MG63 (cell line): ENCODE data around the gene CGN. TPM values are rescaled to one million over a fixed set of nuclear protein-coding genes. Genes with fewer than 3 reads are reported as not detected.

Source experiments
- DNase-seq: peaks from one replicate; pipeline ENCODE4 v3.0.0-alpha.2; 2020
- H3K27me3 ChIP-seq: fragments of 250-450 bp; sonication (Bioruptor Pico); 2 replicates; pipeline ENCODE4 v1.5.1; 2020; ENCODE audit warnings: mild to moderate bottlenecking, moderate library complexity
- H3K36me3 ChIP-seq: fragments of 250-450 bp; sonication (Bioruptor Pico); 2 replicates; pipeline ENCODE4 v1.5.1; 2020; ENCODE audit warnings: mild to moderate bottlenecking, moderate library complexity
- H3K4me3 ChIP-seq: fragments of 250-450 bp; sonication (Bioruptor Pico); 2 replicates; pipeline ENCODE4 v1.5.1; 2020; ENCODE audit warnings: mild to moderate bottlenecking, moderate library complexity
- H3K9me3 ChIP-seq: fragments of 250-450 bp; sonication (Bioruptor Pico); 2 replicates; pipeline ENCODE4 v1.5.1; 2020; ENCODE audit warnings: mild to moderate bottlenecking, moderate library complexity
- total RNA-seq: library from RNA; depleted of rRNA; stranded (reverse); fragments of >200 nt; shearing (Covaris generic); gene quantifications from 2 replicates; pipeline ENCODE4 v1.2.3, GENCODE V29; 2014; ENCODE audit warnings: low replicate concordance; rRNA removed

CGN gene, protein sequence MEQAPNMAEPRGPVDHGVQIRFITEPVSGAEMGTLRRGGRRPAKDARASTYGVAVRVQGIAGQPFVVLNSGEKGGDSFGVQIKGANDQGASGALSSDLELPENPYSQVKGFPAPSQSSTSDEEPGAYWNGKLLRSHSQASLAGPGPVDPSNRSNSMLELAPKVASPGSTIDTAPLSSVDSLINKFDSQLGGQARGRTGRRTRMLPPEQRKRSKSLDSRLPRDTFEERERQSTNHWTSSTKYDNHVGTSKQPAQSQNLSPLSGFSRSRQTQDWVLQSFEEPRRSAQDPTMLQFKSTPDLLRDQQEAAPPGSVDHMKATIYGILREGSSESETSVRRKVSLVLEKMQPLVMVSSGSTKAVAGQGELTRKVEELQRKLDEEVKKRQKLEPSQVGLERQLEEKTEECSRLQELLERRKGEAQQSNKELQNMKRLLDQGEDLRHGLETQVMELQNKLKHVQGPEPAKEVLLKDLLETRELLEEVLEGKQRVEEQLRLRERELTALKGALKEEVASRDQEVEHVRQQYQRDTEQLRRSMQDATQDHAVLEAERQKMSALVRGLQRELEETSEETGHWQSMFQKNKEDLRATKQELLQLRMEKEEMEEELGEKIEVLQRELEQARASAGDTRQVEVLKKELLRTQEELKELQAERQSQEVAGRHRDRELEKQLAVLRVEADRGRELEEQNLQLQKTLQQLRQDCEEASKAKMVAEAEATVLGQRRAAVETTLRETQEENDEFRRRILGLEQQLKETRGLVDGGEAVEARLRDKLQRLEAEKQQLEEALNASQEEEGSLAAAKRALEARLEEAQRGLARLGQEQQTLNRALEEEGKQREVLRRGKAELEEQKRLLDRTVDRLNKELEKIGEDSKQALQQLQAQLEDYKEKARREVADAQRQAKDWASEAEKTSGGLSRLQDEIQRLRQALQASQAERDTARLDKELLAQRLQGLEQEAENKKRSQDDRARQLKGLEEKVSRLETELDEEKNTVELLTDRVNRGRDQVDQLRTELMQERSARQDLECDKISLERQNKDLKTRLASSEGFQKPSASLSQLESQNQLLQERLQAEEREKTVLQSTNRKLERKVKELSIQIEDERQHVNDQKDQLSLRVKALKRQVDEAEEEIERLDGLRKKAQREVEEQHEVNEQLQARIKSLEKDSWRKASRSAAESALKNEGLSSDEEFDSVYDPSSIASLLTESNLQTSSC
- total RNA-seq: 0.05 TPM in 1 of 2 replicates, not detected in the other

DNA sequence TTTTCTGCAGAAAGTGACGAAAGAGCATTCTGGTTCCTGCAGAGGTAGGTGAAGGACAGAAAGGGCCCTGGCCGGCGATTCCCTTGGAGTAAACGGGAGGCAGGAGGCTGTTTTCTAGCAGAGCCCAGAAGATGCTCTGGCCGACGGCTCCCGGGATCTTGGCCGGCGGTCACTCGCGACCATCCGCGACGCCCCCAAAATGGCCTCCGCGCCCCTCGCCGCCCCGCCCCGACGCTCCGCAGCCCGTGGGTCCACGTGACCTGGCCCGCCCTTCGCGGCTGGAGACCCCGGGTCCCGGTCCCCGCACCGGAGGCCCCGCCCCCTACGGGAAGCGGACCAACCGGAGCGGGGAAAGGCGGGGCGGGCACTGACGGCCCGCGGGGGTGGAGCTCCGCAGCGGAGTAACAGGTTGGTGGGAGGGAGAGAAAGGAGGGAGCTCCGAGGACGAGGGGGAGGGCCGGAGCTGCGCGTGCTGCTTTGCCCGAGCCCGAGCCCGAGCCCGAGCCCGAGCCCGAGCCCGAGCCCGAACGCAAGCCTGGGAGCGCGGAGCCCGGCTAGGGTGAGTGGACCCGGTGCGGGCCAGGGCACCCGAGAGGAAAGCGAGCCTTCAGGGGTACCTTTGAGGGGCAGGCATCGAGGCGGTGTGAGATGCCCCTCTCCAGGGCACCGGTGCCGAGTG is at the start of gene CGN:
CGN (plus strand) TSS at position 431 of the 679 bp plus-strand sequence. CDS start 7,133 bp downstream, outside the sequence.
- Histone ChIP-seq H3K9me3 (no peaks in the 10 kb centered on the region), H3K4me3 (peak within 1 kb of the TSS; percentile 52), H3K27me3 (peaks cover 32% of the 10 kb centered on the region), H3K36me3 (no peaks in the 10 kb centered on the region)
- DNase-seq: peak; percentile 82

DNA sequence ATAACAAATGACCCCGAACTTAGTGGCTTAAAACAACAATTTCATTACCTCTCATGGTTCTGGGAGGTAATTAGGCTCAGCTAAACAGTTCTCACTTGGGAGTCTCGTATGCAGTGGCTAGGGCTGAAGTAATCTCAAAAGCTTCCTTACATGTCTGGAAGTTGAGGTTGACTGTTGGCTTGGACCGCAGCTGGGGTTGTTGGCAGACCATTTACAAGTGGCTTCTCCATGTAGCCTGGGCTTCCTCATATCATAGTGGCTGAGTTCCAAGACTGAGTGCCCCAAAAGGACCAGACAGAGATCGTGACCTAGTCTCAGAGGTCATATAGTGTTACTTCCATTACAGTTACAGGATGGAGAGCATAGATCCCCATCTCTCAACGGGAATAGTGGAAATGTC is 49.5 kb upstream of the CGN start:
- DNase-seq: no peak
- Histone ChIP-seq H3K27me3 (peaks cover 8% of the 10 kb centered on the region), H3K4me3 (no peak overlapping the region), H3K9me3 (no peaks in the 10 kb centered on the region), H3K36me3 (no peaks in the 10 kb centered on the region)

DNA sequence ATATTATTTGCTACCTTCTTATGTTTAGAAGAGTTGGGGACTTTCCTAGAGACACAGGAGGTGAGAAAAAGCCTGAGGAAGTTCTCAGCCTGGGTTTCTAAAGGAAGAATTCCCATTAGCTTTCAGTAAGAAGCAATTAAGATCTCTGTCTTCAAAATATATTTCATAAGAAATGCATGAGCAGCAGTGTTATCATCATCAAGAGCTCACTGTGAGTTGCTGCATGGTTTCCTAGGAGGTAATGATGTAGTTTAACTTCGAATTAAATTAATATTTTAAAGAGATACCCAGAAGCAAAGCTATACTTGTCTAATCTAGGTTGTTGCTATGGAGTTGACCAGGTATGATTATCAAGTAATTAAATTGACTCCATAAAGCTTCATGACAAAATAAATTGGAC is 46.2 kb upstream of the CGN start:
- DNase-seq: no peak
- Histone ChIP-seq H3K27me3 (peaks cover 8% of the 10 kb centered on the region), H3K9me3 (no peaks in the 10 kb centered on the region), H3K36me3 (no peaks in the 10 kb centered on the region), H3K4me3 (no peak overlapping the region)

- Histone ChIP-seq H3K36me3 (no peaks in the 10 kb centered on the region), H3K27me3 (no peaks in the 10 kb centered on the region), H3K9me3 (no peaks in the 10 kb centered on the region), H3K4me3 (peak overlapping the region; percentile 39)
- peak; percentile 43 for DNase-seq
Observed at GRCh38 chr1:151472856-151473731, 38.1 kb upstream of the CGN start.

DNA sequence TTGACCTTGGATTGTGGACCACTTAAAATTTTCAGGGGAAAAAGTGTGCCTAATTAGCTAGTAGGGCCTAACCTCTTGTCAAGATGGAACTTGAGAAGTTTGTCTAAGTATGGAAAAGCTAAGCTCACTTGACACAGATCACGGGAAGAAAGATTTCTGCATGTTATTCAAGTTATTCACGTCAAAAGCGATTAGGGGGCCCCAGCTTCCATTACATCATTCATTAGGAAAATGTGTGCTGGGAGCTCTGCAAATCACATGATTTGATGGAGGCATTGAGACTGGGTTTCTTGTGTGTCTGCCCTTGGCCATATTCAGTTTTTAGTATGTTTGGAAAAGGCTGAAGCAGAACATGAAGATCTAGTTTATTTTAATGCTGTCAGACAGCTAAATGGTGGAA is 36.4 kb upstream of the CGN start:
- Histone ChIP-seq H3K27me3 (no peaks in the 10 kb centered on the region), H3K4me3 (no peak overlapping the region), H3K9me3 (no peaks in the 10 kb centered on the region), H3K36me3 (no peaks in the 10 kb centered on the region)
- DNase-seq: no peak

GRCh38 chr1:151475175-151475574 is 36.0 kb upstream of the CGN start:
- Histone ChIP-seq H3K9me3 (no peaks in the 10 kb centered on the region), H3K36me3 (no peaks in the 10 kb centered on the region), H3K4me3 (no peak overlapping the region), H3K27me3 (no peaks in the 10 kb centered on the region)
- no peak for DNase-seq

- Histone ChIP-seq H3K27me3 (no peaks in the 10 kb centered on the region), H3K4me3 (no peak overlapping the region), H3K9me3 (no peaks in the 10 kb centered on the region), H3K36me3 (no peaks in the 10 kb centered on the region)
- no peak for DNase-seq
Observed at GRCh38 chr1:151476083-151476482, 35.1 kb upstream of the CGN start.

GRCh38 chr1:151477066-151477465 is 34.1 kb upstream of the CGN start:
- Histone ChIP-seq H3K27me3 (no peaks in the 10 kb centered on the region), H3K36me3 (no peaks in the 10 kb centered on the region), H3K9me3 (peaks cover 2% of the 10 kb centered on the region), H3K4me3 (no peak overlapping the region)
- no peak for DNase-seq

GRCh38 chr1:151478140-151478812 is 32.9 kb upstream of the CGN start:
- no peaks in the 10 kb centered on the region for H3K27me3 ChIP-seq
- no peaks in the 10 kb centered on the region for H3K36me3 ChIP-seq
- peaks cover 7% of the 10 kb centered on the region for H3K9me3 ChIP-seq
- no peak overlapping the region for H3K4me3 ChIP-seq
- no peak for DNase-seq

DNA sequence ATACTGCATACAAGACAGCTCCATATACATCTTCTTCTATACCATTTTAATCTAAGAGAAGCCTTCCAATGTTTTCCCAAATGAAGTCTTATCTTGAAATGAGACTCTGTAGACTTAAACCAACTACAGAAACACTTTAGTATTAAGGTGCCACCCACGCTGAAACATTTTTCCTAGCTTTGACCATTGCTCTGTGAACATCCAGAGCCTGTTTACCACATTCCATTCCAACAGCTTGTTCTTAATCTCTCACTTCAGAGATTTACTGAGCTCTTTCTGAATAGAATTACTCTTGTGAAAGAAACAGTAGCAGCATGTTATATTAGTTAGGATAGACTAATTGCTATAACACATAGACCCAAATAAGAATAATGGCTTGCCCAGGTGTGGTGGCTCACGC is 32.3 kb upstream of the CGN start:
- no peak for DNase-seq
- H3K27me3 ChIP-seq: no peaks in the 10 kb centered on the region

GRCh38 chr1:151479462-151479861 is 31.7 kb upstream of the CGN start:
- Histone ChIP-seq H3K4me3 (no peak overlapping the region), H3K9me3 (peaks cover 7% of the 10 kb centered on the region), H3K36me3 (no peaks in the 10 kb centered on the region), H3K27me3 (no peaks in the 10 kb centered on the region)
- no peak for DNase-seq

More for the DNA sequence above, 32.3 kb upstream of the CGN start:
- peaks cover 7% of the 10 kb centered on the region for H3K9me3 ChIP-seq
- no peaks in the 10 kb centered on the region for H3K36me3 ChIP-seq
- no peak overlapping the region for H3K4me3 ChIP-seq

DNA sequence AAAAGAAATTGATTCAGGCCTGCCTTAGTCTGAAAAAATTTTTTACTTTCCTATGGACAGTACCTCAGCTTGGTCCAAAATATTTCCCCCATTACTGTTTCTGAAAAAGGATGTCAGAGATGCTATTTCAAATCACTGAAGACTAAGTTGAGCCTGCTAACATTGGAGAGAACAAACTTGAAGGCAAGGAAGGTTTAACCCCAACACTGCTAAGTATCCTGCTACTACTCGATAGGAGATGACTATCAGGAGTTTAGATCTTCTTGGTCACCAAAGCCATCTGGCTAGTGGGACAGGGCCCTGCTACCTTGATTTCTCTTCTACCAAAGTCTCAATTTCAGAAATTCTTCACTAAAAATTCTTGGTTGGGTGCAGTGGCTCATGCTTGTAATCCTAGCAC is 29.2 kb upstream of the CGN start:
- Histone ChIP-seq H3K4me3 (no peak overlapping the region), H3K36me3 (no peaks in the 10 kb centered on the region), H3K9me3 (peaks cover 7% of the 10 kb centered on the region), H3K27me3 (no peaks in the 10 kb centered on the region)
- no peak for DNase-seq

DNA sequence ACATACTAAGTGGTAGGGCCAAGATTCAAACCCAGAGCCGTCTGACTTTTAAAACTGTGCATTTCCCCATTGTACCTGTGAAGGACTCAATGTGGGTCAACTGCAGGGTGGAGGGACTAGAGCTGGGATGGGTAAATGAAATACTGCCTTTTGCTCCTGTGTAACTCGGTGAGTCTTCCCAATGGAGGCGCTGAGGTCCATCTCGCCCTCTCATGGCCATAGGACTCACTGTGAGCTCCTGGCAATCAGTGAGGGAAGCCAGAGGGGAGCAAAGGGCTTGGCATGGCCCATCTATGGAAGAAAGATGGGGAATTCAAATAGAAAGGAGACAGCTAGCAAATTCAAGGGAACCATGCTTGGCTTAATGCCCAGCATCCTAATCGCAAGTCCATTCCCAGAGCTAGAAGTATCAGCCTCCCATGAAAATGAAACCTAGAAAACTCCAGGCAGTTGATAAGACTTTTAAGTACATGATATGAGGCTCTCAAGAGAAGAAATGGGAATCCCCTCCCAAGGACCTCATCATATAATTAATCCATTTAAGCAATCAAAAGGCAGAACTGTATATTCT is 25.4 kb upstream of the CGN start:
- no peaks in the 10 kb centered on the region for H3K36me3 ChIP-seq
- no peak for DNase-seq
- no peak overlapping the region for H3K4me3 ChIP-seq
- H3K9me3 ChIP-seq: peaks cover 7% of the 10 kb centered on the region
- H3K27me3 ChIP-seq: no peaks in the 10 kb centered on the region

DNA sequence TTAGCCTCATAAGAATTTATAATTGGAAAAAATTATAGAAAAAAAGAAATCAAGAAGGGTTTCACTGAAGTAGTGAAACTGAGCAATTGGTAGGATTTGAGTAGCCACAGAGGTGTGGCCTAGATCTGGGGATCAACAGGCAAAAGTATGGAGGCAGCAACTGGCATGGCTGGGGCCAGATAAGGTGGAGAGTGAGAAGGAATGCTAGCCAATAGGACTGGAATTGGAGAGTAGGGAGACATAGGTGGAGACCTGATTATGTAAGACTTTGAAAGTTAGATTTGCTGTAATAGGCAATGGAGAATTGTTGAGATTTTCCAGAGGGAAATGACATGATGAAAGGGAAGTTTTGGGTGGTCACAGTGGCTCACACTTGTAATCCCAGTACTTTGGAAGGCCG is 24.6 kb upstream of the CGN start:
- Histone ChIP-seq H3K4me3 (no peak overlapping the region), H3K36me3 (no peaks in the 10 kb centered on the region), H3K9me3 (peaks cover 7% of the 10 kb centered on the region), H3K27me3 (no peaks in the 10 kb centered on the region)
- no peak for DNase-seq

DNA sequence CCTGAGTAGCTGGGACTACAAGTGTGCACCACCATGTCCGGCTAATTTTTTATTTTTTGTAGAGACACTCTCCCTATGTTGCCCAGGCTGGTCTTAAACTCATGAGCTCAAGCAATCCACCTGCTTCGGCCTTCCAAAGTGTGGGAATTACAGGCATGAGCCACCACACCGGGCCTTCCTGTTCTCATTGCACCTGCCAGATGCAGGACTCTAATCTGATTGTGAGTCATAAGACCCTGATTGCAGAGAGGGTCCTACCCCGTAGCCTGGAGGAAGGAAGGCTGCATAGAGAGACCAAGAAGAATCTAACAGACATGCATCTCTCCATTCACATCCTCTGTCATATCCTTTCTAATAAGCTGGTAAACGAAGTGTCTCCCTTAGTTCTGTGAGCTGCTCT is 19.5 kb upstream of the CGN start:
- H3K27me3 ChIP-seq: no peaks in the 10 kb centered on the region
- H3K9me3 ChIP-seq: no peaks in the 10 kb centered on the region
- no peaks in the 10 kb centered on the region for H3K36me3 ChIP-seq
- no peak for DNase-seq
- no peak overlapping the region for H3K4me3 ChIP-seq
